Measurements from ENCODE around the gene GBE1.

DNA sequence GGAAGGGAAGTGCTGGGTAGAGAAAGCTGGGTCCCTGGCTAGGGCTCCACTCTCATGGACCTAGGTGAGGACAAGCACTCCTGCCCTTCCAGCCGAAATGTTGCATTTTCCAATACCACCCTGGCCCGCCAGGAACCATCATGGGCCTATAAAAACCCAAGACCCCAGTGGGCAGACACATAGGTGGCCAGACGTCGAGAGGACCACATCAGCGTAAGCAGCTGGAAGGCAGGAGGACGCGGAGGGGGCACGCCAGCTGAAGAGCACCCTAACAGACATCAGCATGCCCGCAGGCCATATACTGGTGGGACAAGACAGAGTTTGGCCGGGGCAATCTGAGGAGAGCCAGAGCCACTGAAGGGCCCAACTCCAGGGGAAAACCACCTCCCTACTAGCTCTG is 98.3 kb downstream of the GBE1 start:
- TF ChIP-seq CTCF (IDR thresholded peaks at IDR 0.05), result no peak
- TF ChIP-seq EP300 (IDR thresholded peaks at IDR 0.05), result no peak
- TF ChIP-seq POLR2AphosphoS5 (IDR thresholded peaks at IDR 0.05), result no peak
